SU-DHL-6 (cell line): ENCODE results near the gene TBC1D1.

Source experiments
- H2AFZ ChIP-seq: fragments of 200-600 bp; sonication (generic); 2 replicates; pipeline ENCODE4 v1.6.1; 2014; ENCODE audit warnings: low read depth, mild to moderate bottlenecking, moderate library complexity, mixed read lengths, antibody characterized with exemption, low read length; ENCODE audit not compliant: severe bottlenecking
- H3F3A ChIP-seq: fragments of 200-600 bp; shearing (Covaris generic); 2 replicates; pipeline ENCODE4 v1.6.0; 2016; ENCODE audit warnings: antibody characterized with exemption, mild to moderate bottlenecking; ENCODE audit not compliant: insufficient read depth
- H3K27ac ChIP-seq: fragments of 200-600 bp; sonication (generic); 2 replicates; pipeline ENCODE4 v1.5.1; 2016; ENCODE audit warnings: low read depth, mild to moderate bottlenecking, low read length, moderate library complexity, mixed read lengths
- H3K27me3 ChIP-seq: fragments of 200-600 bp; sonication (generic), shearing (Covaris generic); 2 replicates; pipeline ENCODE4 v1.6.0; 2014; ENCODE audit warnings: mild to moderate bottlenecking, low read length
- H3K36me3 ChIP-seq: fragments of 200-600 bp; sonication (generic); 2 replicates; pipeline ENCODE4 v1.6.1; 2014; ENCODE audit warnings: mild to moderate bottlenecking, low read length, mixed read lengths
- H3K4me2 ChIP-seq: fragments of 300-600, 200-600 bp; shearing (Covaris generic), sonication (generic); 2 replicates; pipeline ENCODE4 v1.6.0; 2014; ENCODE audit warnings: low read length, low read depth, mild to moderate bottlenecking; ENCODE audit not compliant: poor library complexity, severe bottlenecking
- H3K4me3 ChIP-seq: fragments of 200-600 bp; sonication (generic); 2 replicates; pipeline ENCODE4 v1.5.1; 2014; ENCODE audit warnings: antibody characterized with exemption, low read length, mild to moderate bottlenecking, mixed read lengths; ENCODE audit not compliant: insufficient read depth, poor library complexity, severe bottlenecking
- H3K79me2 ChIP-seq: fragments of 200-600 bp; sonication (generic); 2 replicates; pipeline ENCODE4 v1.6.1; 2014; ENCODE audit warnings: mild to moderate bottlenecking, low read length, moderate library complexity; ENCODE audit not compliant: insufficient read depth
- H3K9ac ChIP-seq: fragments of 200-600 bp; sonication (generic); 2 replicates; pipeline ENCODE4 v1.7.0; 2014; ENCODE audit warnings: mild to moderate bottlenecking, low read length
- H3K9me2 ChIP-seq: fragments of 200-600 bp; sonication (generic); replicated peaks from 2 replicates; pipeline ENCODE4 v1.6.1; 2014; ENCODE audit warnings: low read length; ENCODE audit not compliant: insufficient read depth
- H3K9me3 ChIP-seq: fragments of 200-600 bp; sonication (generic); 2 replicates; pipeline ENCODE4 v1.6.1; 2014; ENCODE audit warnings: low read length, mixed read lengths; ENCODE audit not compliant: insufficient read depth
- H4K20me1 ChIP-seq: fragments of 200-600 bp; sonication (generic); 2 replicates; pipeline ENCODE4 v1.6.1; 2014; ENCODE audit warnings: low read depth, mild to moderate bottlenecking, antibody characterized with exemption, low read length, moderate library complexity, mixed read lengths
- EZH2phosphoT487 ChIP-seq: fragments of 200-600 bp; sonication (generic), shearing (Covaris generic); conservative IDR thresholded peaks from 2 replicates; pipeline ENCODE4 v1.6.1; 2018; ENCODE audit warnings: mild to moderate bottlenecking, antibody characterized with exemption, low read length, moderate library complexity, mixed read lengths
- TF ChIP-seq, protein P1 (sequence below): fragments of 200-600 bp; sonication (generic); IDR thresholded peaks from one replicate; pipeline ENCODE4 v1.5.1; 2017; ENCODE audit warnings: antibody characterized with exemption, mild to moderate bottlenecking, low read length, moderate library complexity; ENCODE audit not compliant: insufficient read depth, poor library complexity, severe bottlenecking

The TBC1D1 gene

DNA sequence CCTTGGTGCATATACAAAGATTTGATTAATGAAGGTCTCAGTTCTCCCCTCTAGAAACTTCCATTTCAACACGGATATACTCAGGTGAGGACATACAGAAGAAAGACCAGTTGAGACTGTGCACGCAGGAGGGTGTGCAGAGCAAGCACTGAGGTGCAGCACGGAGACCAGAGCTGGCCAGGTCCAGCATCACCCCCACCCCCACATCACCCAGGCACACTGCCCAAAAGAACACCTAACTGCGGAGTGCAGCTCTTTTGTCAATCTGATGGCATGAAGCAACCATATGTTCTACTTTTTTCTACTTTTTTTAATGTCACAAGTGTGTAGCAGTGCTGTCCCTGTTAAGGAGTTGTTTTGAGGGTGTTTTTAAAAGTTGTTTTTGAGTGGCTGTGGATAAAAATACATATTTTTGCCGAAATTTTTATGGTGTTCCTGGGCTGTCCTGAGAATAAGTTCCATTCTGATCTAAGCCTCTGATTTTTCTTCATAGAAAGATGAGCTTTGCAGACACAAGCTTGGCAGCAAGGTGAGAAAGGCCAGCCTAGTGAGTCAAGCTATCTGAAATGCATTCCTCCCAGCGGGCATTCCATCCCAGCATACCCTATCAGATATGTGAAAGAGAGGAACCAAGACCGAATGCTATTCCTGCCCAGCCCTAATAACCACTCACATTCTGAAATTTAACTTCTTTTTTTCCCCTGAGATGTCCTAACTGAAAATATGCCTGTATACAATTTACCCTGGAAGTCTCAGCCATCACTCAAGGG, 243.0 kb downstream of the TBC1D1 start:
- Histone ChIP-seq H3K4me2 (no peak overlapping the region), H3K4me3 (no peak overlapping the region), H3K9me3 (no peaks in the 10 kb centered on the region), H3K9me2 (no peaks in the 10 kb centered on the region), H3K27ac (no peak overlapping the region), H2AFZ (no peak overlapping the region), H3K27me3 (no peaks in the 10 kb centered on the region), H3K36me3 (no peaks in the 10 kb centered on the region), H3K9ac (no peak overlapping the region), H3K79me2 (no peaks in the 10 kb centered on the region), H4K20me1 (no peaks in the 10 kb centered on the region), H3F3A (no peaks in the 10 kb centered on the region)
- no peak for TF ChIP-seq EZH2phosphoT487
- TF ChIP-seq, protein P1, sequence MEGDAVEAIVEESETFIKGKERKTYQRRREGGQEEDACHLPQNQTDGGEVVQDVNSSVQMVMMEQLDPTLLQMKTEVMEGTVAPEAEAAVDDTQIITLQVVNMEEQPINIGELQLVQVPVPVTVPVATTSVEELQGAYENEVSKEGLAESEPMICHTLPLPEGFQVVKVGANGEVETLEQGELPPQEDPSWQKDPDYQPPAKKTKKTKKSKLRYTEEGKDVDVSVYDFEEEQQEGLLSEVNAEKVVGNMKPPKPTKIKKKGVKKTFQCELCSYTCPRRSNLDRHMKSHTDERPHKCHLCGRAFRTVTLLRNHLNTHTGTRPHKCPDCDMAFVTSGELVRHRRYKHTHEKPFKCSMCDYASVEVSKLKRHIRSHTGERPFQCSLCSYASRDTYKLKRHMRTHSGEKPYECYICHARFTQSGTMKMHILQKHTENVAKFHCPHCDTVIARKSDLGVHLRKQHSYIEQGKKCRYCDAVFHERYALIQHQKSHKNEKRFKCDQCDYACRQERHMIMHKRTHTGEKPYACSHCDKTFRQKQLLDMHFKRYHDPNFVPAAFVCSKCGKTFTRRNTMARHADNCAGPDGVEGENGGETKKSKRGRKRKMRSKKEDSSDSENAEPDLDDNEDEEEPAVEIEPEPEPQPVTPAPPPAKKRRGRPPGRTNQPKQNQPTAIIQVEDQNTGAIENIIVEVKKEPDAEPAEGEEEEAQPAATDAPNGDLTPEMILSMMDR, result no peak

DNA sequence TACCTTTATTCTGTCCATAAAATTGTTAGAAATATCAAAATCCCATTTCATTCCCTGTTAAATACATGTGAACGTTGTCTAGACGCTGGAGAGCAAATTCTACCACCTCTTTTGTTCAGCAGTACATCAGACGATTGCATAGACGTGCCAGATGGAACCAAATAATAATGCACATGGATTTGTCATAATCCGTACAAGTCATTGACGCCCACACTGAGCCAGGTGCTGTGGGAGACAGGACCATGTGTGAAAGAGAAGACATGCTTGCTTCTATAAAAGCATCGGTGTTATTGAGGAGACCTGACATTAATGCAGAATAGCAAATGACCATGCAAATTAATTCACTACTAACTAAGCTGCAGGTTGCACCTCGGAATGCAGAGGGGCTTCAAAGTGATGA, 244.3 kb downstream of the TBC1D1 start:
- TF ChIP-seq, protein P1, result no peak
- no peak for TF ChIP-seq EZH2phosphoT487
- no peaks in the 10 kb centered on the region for H3K36me3 ChIP-seq
- H3F3A ChIP-seq, result no peaks in the 10 kb centered on the region
- H4K20me1 ChIP-seq, result no peaks in the 10 kb centered on the region
- H3K27me3 ChIP-seq, result no peaks in the 10 kb centered on the region
- no peak overlapping the region for H3K4me2 ChIP-seq
- no peak overlapping the region for H3K27ac ChIP-seq
- H3K79me2 ChIP-seq, result no peaks in the 10 kb centered on the region
- H3K9ac ChIP-seq, result no peak overlapping the region
- H2AFZ ChIP-seq, result no peak overlapping the region
- H3K4me3 ChIP-seq, result no peak overlapping the region
- H3K9me2 ChIP-seq, result no peaks in the 10 kb centered on the region
- no peaks in the 10 kb centered on the region for H3K9me3 ChIP-seq

DNA sequence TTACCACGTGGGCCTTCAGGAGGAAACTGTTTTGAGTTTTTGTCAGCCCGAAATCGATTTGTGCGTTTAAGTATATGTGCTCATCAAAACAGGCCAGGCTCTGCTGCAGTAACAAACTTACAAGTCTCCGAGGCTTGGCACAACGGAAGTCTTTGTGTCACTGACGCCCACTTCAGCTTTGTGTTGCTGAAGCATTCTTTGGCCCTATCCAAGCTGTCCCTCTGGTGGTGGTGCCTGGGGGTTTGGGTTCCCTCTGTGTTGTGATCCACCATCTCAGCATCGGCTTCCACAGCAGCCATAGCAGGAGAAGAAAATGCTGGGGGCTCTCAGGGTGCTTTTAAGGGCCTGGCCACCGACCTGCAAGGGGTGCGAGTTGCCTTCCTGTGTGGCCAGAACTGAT, 245.7 kb downstream of the TBC1D1 start:
- TF ChIP-seq, protein P1, result no peak
- no peak for TF ChIP-seq EZH2phosphoT487
- no peaks in the 10 kb centered on the region for H3K9me3 ChIP-seq
- H3F3A ChIP-seq, result no peaks in the 10 kb centered on the region
- H2AFZ ChIP-seq, result no peak overlapping the region
- no peaks in the 10 kb centered on the region for H3K27me3 ChIP-seq
- no peaks in the 10 kb centered on the region for H3K9me2 ChIP-seq
- no peak overlapping the region for H3K4me3 ChIP-seq
- H3K27ac ChIP-seq, result no peak overlapping the region
- H3K36me3 ChIP-seq, result no peaks in the 10 kb centered on the region
- no peaks in the 10 kb centered on the region for H3K79me2 ChIP-seq
- H3K4me2 ChIP-seq, result no peak overlapping the region
- no peak overlapping the region for H3K9ac ChIP-seq
- no peaks in the 10 kb centered on the region for H4K20me1 ChIP-seq
